Islet of Langerhans (tissue), 1 donor: ENCODE measurements around the gene CIBAR2.
"Not testable (repeated sequence)": the region's sequence is repeated elsewhere in the genome, so short reads cannot be mapped to it uniquely, and the experiment has no call there.

Source experiments
- FAIRE-seq: peaks from one replicate; lab custom pipeline; 2011; peaks lifted over from hg19 to GRCh38; lab: Jason Lieb, UNC

CIBAR2 gene

GRCh38 chr16:85128079-85128837 lies 16.0 kb upstream of the CIBAR2 start:
- FAIRE-seq: no peak

- no peak for FAIRE-seq
Observed at GRCh38 chr16:85127379-85127723, 15.1 kb upstream of the CIBAR2 start.

GRCh38 chr16:85126705-85127378 lies 14.6 kb upstream of the CIBAR2 start:
- FAIRE-seq: no peak

GRCh38 chr16:85126394-85126704 lies 14.1 kb upstream of the CIBAR2 start:
- FAIRE-seq: no peak

GRCh38 chr16:85125570-85126393 lies 13.5 kb upstream of the CIBAR2 start:
- FAIRE-seq: no peak

- FAIRE-seq: no peak
Observed at GRCh38 chr16:85124636-85125346, 12.5 kb upstream of the CIBAR2 start.

- no peak for FAIRE-seq
Observed at GRCh38 chr16:85123891-85124635, 11.8 kb upstream of the CIBAR2 start.

- not testable (repeated sequence) for FAIRE-seq
Observed at GRCh38 chr16:85123441-85123840, 11.2 kb upstream of the CIBAR2 start.

GRCh38 chr16:85120006-85120340 lies 7.7 kb upstream of the CIBAR2 start:
- FAIRE-seq: no peak

GRCh38 chr16:85117418-85117817 lies 5.1 kb upstream of the CIBAR2 start:
- no peak for FAIRE-seq

GRCh38 chr16:85114909-85115567 lies 2.8 kb upstream of the CIBAR2 start:
- FAIRE-seq: no peak

GRCh38 chr16:85113913-85114312 lies 1.6 kb upstream of the CIBAR2 start:
- FAIRE-seq: no peak

- no peak for FAIRE-seq
Observed at GRCh38 chr16:85113168-85113733, 979 bp upstream of the CIBAR2 start.

GRCh38 chr16:85111184-85111583 lies 1.1 kb downstream of the CIBAR2 start:
- no peak for FAIRE-seq

GRCh38 chr16:85110105-85110504 lies 2.2 kb downstream of the CIBAR2 start:
- no peak for FAIRE-seq

GRCh38 chr16:85107532-85107931 lies 4.7 kb downstream of the CIBAR2 start:
- no peak for FAIRE-seq

- FAIRE-seq: no peak
Observed at GRCh38 chr16:85107083-85107482, 5.2 kb downstream of the CIBAR2 start.

- no peak for FAIRE-seq
Observed at GRCh38 chr16:85105475-85105874, 6.8 kb downstream of the CIBAR2 start.

- no peak for FAIRE-seq
Observed at GRCh38 chr16:85104821-85105391, 7.4 kb downstream of the CIBAR2 start.

GRCh38 chr16:85104147-85104546 lies 8.1 kb downstream of the CIBAR2 start:
- FAIRE-seq: no peak
